SK-N-SH treated with all-trans-retinoic acid at 6 μM for 48 hours (cell line): ENCODE results near the gene RASA3.

Experiments
- CSDC2 ChIP-seq: fragments of 250-450 bp; sonication (Bioruptor Pico); IDR thresholded peaks from 2 replicates; pipeline ENCODE4 v1.5.0; 2020; ENCODE audit warnings: mild to moderate bottlenecking, moderate library complexity
- SNAI2 ChIP-seq: fragments of 250-450 bp; sonication (Bioruptor Pico); IDR thresholded peaks from 2 replicates; pipeline ENCODE4 v1.5.0; 2020; ENCODE audit warnings: mild to moderate bottlenecking, moderate library complexity
- ZNF8 ChIP-seq: fragments of 450-650 bp; formaldehyde crosslinking; IDR thresholded peaks from 2 replicates; pipeline ENCODE4 v1.5.0; 2020; ENCODE audit warnings: mild to moderate bottlenecking, moderate library complexity
- TF ChIP-seq, protein P1 (sequence below): fragments of 250-450 bp; sonication (Bioruptor Pico); IDR thresholded peaks from 2 replicates; pipeline ENCODE4 v1.5.1; 2020; ENCODE audit warnings: low read depth, mild to moderate bottlenecking, moderate library complexity

- TF ChIP-seq CSDC2 (CRISPR knock-in tag) (no peak), SNAI2 (no peak), ZNF8 (CRISPR knock-in tag) (no peak)
- TF ChIP-seq, protein P1, sequence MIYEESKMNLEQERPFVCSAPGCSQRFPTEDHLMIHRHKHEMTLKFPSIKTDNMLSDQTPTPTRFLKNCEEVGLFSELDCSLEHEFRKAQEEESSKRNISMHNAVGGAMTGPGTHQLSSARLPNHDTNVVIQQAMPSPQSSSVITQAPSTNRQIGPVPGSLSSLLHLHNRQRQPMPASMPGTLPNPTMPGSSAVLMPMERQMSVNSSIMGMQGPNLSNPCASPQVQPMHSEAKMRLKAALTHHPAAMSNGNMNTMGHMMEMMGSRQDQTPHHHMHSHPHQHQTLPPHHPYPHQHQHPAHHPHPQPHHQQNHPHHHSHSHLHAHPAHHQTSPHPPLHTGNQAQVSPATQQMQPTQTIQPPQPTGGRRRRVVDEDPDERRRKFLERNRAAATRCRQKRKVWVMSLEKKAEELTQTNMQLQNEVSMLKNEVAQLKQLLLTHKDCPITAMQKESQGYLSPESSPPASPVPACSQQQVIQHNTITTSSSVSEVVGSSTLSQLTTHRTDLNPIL (CRISPR knock-in tag) = no peak
These were observed 82.8 kb downstream of the RASA3 start for GRCh38 chr13:114049626-114050101.
